HG03571 (cell line): ENCODE data around the gene TRIM37.
"Not testable (repeated sequence)": the region's sequence is repeated elsewhere in the genome, so short reads cannot be mapped to it uniquely, and the experiment has no call there.

Experiments used
- ATAC-seq: cut with Tn5 transposase; IDR thresholded peaks from one replicate; pipeline ENCODE4 v1.9.1; 2021; ENCODE audit not compliant: unreplicated experiment

Gene TRIM37

GRCh38 chr17:58997756-58998553 lies 108.7 kb downstream of the TRIM37 start:
- no peak for ATAC-seq

GRCh38 chr17:58996968-58997367 lies 109.7 kb downstream of the TRIM37 start:
- ATAC-seq, result no peak

GRCh38 chr17:58995247-58995940 lies 111.3 kb downstream of the TRIM37 start:
- ATAC-seq, result no peak

- no peak for ATAC-seq
Observed at GRCh38 chr17:58993311-58993710, 113.4 kb downstream of the TRIM37 start.

- peak; percentile 84 for ATAC-seq
Observed at GRCh38 chr17:58991718-58992331, 114.9 kb downstream of the TRIM37 start.

- ATAC-seq, result no peak
Observed at GRCh38 chr17:58989629-58990028, 117.1 kb downstream of the TRIM37 start.

GRCh38 chr17:58985971-58986370 lies 120.7 kb downstream of the TRIM37 start:
- no peak for ATAC-seq

GRCh38 chr17:58985367-58985766 lies 121.3 kb downstream of the TRIM37 start:
- ATAC-seq, result no peak

GRCh38 chr17:58982626-58983025 lies 124.1 kb downstream of the TRIM37 start:
- no peak for ATAC-seq

- no peak for ATAC-seq
Observed at GRCh38 chr17:58980706-58981481, 125.8 kb downstream of the TRIM37 start.

GRCh38 chr17:58976541-58976940 lies 130.1 kb downstream of the TRIM37 start:
- no peak for ATAC-seq

GRCh38 chr17:58974354-58974753 lies 132.3 kb downstream of the TRIM37 start:
- no peak for ATAC-seq

- no peak for ATAC-seq
Observed at GRCh38 chr17:58970609-58971450, 135.8 kb downstream of the TRIM37 start.

- ATAC-seq, result no peak
Observed at GRCh38 chr17:58969612-58970011, 137.1 kb downstream of the TRIM37 start.

- ATAC-seq, result no peak
Observed at GRCh38 chr17:58969156-58969555, 137.5 kb downstream of the TRIM37 start.

GRCh38 chr17:58968426-58969061 lies 138.1 kb downstream of the TRIM37 start:
- ATAC-seq, result no peak

- no peak for ATAC-seq
Observed at GRCh38 chr17:58966208-58966607, 140.5 kb downstream of the TRIM37 start.

GRCh38 chr17:58965221-58965620 lies 141.5 kb downstream of the TRIM37 start:
- no peak for ATAC-seq

GRCh38 chr17:58960068-58960467 lies 146.6 kb downstream of the TRIM37 start:
- ATAC-seq, result no peak

GRCh38 chr17:58957725-58958073 lies 149.0 kb downstream of the TRIM37 start:
- not testable (repeated sequence) for ATAC-seq
